ENCODE results near the gene LAMA2. TPM values are rescaled to one million over a fixed set of nuclear protein-coding genes. Genes with fewer than 3 reads are reported as not detected.

The LAMA2 gene
- total RNA-seq, 1 donor = 40.2 TPM

GRCh38 chr6:129133770-129134192 is 250.8 kb downstream of the LAMA2 start:
- TF ChIP-seq, protein P1, sequence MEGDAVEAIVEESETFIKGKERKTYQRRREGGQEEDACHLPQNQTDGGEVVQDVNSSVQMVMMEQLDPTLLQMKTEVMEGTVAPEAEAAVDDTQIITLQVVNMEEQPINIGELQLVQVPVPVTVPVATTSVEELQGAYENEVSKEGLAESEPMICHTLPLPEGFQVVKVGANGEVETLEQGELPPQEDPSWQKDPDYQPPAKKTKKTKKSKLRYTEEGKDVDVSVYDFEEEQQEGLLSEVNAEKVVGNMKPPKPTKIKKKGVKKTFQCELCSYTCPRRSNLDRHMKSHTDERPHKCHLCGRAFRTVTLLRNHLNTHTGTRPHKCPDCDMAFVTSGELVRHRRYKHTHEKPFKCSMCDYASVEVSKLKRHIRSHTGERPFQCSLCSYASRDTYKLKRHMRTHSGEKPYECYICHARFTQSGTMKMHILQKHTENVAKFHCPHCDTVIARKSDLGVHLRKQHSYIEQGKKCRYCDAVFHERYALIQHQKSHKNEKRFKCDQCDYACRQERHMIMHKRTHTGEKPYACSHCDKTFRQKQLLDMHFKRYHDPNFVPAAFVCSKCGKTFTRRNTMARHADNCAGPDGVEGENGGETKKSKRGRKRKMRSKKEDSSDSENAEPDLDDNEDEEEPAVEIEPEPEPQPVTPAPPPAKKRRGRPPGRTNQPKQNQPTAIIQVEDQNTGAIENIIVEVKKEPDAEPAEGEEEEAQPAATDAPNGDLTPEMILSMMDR (IDR thresholded peaks at IDR 0.05; ENCODE audit: insufficient read depth, low read depth, low read length) = no peak
- no peak overlapping the region for H3K4me3 ChIP-seq (ENCODE audit: low read depth, low read length)
- peak; percentile 57 for DNase-seq (ENCODE audit: low read depth)

DNA sequence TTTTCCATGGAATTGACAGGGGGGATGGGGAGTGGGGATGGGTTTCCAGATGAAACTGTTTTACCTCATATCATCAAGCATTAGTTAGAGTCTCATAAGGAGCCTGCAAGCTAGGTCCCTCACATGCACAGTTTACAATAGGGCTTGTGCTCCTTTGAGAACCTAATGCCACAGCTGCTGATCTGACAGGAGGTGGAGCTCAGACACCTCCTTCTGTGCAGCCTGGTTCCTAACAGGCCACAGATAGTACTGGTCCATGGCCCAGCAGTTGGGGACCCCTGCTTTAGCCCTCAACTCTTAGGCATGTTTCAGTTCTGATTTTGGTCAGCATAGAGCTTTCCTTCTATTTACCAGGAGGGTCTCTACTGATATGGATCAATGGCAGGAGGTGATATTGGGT is 251.6 kb downstream of the LAMA2 start:
- DNase-seq (ENCODE audit: low read depth) = no peak
- TF ChIP-seq, protein P1 (IDR thresholded peaks at IDR 0.05; ENCODE audit: insufficient read depth, low read depth, low read length) = no peak
- no peak overlapping the region for H3K4me3 ChIP-seq (ENCODE audit: low read depth, low read length)

- H3K4me3 ChIP-seq (ENCODE audit: low read depth, low read length) = no peak overlapping the region
- DNase-seq (ENCODE audit: low read depth) = peak; percentile 19
- TF ChIP-seq, protein P1 (IDR thresholded peaks at IDR 0.05; ENCODE audit: insufficient read depth, low read depth, low read length) = no peak
These were observed 252.5 kb downstream of the LAMA2 start for GRCh38 chr6:129135451-129135850.

- H3K4me3 ChIP-seq (ENCODE audit: low read depth, low read length) = no peak overlapping the region
- TF ChIP-seq, protein P1 (IDR thresholded peaks at IDR 0.05; ENCODE audit: insufficient read depth, low read depth, low read length) = no peak
- no peak for DNase-seq (ENCODE audit: low read depth)
These were observed 253.8 kb downstream of the LAMA2 start for GRCh38 chr6:129136751-129137150.

DNA sequence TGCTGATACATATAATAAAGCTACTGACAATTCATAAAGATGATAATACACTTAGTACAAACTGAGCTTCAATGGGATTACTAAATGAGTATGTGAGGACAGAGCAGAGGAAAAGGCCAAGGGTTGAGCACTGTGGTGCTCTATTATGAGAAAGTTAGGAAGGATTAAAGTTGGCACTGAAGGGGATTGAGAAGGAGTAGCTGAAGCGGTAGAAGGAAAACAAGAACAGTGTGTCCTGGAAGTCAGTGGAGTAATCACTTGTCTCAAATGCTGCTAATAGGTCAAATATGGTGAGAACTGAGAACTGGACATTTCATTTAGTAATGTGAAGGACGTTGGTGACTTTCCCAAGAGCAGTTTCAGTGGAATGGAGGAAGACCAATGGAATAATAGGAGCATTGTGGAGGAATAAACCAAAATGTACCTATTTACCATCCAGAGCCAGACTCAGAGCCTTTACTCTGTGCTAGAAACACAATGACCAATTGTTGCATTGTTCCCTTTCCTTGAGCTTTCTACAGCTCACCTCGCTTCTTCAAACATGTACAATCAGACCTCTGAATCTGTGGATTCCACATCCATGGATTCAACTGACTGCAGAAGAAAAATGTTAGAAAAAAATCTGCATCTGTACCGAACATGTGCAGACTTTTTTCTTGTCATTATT is 255.9 kb downstream of the LAMA2 start:
- no peak for DNase-seq (ENCODE audit: low read depth)
- no peak overlapping the region for H3K4me3 ChIP-seq (ENCODE audit: low read depth, low read length)
- TF ChIP-seq, protein P1 (IDR thresholded peaks at IDR 0.05; ENCODE audit: insufficient read depth, low read depth, low read length) = no peak

- peak; percentile 54 for DNase-seq (ENCODE audit: low read depth)
- H3K4me3 ChIP-seq (ENCODE audit: low read depth, low read length) = no peak overlapping the region
- TF ChIP-seq, protein P1 (IDR thresholded peaks at IDR 0.05; ENCODE audit: insufficient read depth, low read depth, low read length) = no peak
These were observed 257.6 kb downstream of the LAMA2 start for GRCh38 chr6:129140526-129140925.

DNA sequence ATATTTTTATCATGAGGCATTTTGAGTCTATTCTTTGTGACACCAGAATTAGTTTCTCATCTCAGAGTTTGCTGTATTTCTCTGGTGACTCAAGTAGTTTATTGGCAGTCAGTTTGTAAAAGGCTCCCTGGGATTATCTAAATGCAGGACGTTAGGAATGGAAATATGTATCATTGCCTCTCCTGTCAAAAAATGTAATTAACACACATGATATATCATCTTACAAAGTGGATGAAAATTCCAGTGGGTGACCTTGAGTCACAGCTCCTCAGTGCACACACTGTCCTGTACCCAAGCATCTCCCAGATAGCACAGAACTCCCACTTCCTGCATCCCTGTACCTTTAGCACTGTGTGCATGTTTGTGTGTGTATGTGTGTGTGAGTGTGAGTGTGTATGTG is 258.6 kb downstream of the LAMA2 start:
- peak; percentile 19 for DNase-seq (ENCODE audit: low read depth)
- TF ChIP-seq, protein P1 (IDR thresholded peaks at IDR 0.05; ENCODE audit: insufficient read depth, low read depth, low read length) = no peak
- no peak overlapping the region for H3K4me3 ChIP-seq (ENCODE audit: low read depth, low read length)
